ENCODE data around the gene KRTAP15-1. TPM values are rescaled to one million over a fixed set of nuclear protein-coding genes. Genes with fewer than 3 reads are reported as not detected.

Gene KRTAP15-1
- total RNA-seq, 4 donors from 2014 or later: not detected

GRCh38 chr21:30487336-30487735 lies 47.3 kb downstream of the KRTAP15-1 start, which contains the start of gene KRTAP19-2:
TSS of gene KRTAP19-2 (minus strand) at chr21:30487436. CDS start at chr21:30487348, 88 bp downstream.
- TF ChIP-seq CTCF (IDR thresholded peaks at IDR 0.05; ENCODE audit: low read depth): no peak

Other genes with a start within 250 kb of the KRTAP15-1 start
- gene CLDN8, start 224.2 kb upstream of the KRTAP15-1 start, total RNA-seq: under 1 TPM in 1 of 4 donors, not detected in 3; 0.33 TPM
- gene KRTAP24-1, start 157.3 kb upstream of the KRTAP15-1 start, total RNA-seq: not detected
- not detected for gene KRTAP25-1, start 150.8 kb upstream of the KRTAP15-1 start, total RNA-seq
- not detected for gene KRTAP26-1, start 120.0 kb upstream of the KRTAP15-1 start, total RNA-seq
- gene KRTAP27-1, start 102.6 kb upstream of the KRTAP15-1 start, total RNA-seq: not detected
- gene KRTAP23-1, start 91.7 kb upstream of the KRTAP15-1 start, total RNA-seq: not detected
- not detected for gene KRTAP13-2, start 68.0 kb upstream of the KRTAP15-1 start, total RNA-seq
- gene KRTAP13-1, start 44.2 kb upstream of the KRTAP15-1 start, total RNA-seq: not detected
- gene KRTAP13-3, start 14.3 kb upstream of the KRTAP15-1 start, total RNA-seq: not detected
- gene KRTAP13-4, start 10.1 kb upstream of the KRTAP15-1 start, total RNA-seq: not detected
- gene KRTAP19-1, start 40.1 kb downstream of the KRTAP15-1 start, total RNA-seq: not detected
- not detected for gene KRTAP19-2, start 47.2 kb downstream of the KRTAP15-1 start, total RNA-seq
- gene KRTAP19-3, start 51.7 kb downstream of the KRTAP15-1 start, total RNA-seq: not detected
- not detected for gene KRTAP19-4, start 56.9 kb downstream of the KRTAP15-1 start, total RNA-seq
- not detected for gene KRTAP19-5, start 61.9 kb downstream of the KRTAP15-1 start, total RNA-seq
- not detected for gene KRTAP19-6, start 101.6 kb downstream of the KRTAP15-1 start, total RNA-seq
- not detected for gene KRTAP19-7, start 121.0 kb downstream of the KRTAP15-1 start, total RNA-seq
- gene KRTAP22-2, start 150.1 kb downstream of the KRTAP15-1 start, total RNA-seq: not detected
- gene KRTAP6-3, start 152.2 kb downstream of the KRTAP15-1 start, total RNA-seq: not detected
- gene KRTAP6-2, start 158.6 kb downstream of the KRTAP15-1 start, total RNA-seq: not detected
- not detected for gene KRTAP22-1, start 160.8 kb downstream of the KRTAP15-1 start, total RNA-seq
- not detected for gene KRTAP6-1, start 173.7 kb downstream of the KRTAP15-1 start, total RNA-seq
- gene KRTAP20-1, start 176.2 kb downstream of the KRTAP15-1 start, total RNA-seq: not detected
- gene KRTAP20-4, start 180.4 kb downstream of the KRTAP15-1 start, total RNA-seq: not detected
- gene KRTAP20-2, start 194.9 kb downstream of the KRTAP15-1 start, total RNA-seq: not detected
- gene KRTAP20-3, start 202.6 kb downstream of the KRTAP15-1 start, total RNA-seq: not detected